GM23338 (cell line): ENCODE data around the gene UST. TPM values are rescaled to one million over a fixed set of nuclear protein-coding genes. Genes with fewer than 3 reads are reported as not detected.

Experiments
- ATAC-seq: fragments of 200-7000 bp; cut with Tn5 transposase; 3 replicates; pipeline ENCODE4 v1.9.1; 2020
- DNase-seq: peaks from one replicate; pipeline ENCODE4 v3.0.0-alpha.2; 2015; ENCODE audit warnings: low spot score
- H2AFZ ChIP-seq: fragments of 200-600 bp; sonication (generic); 2 replicates; pipeline ENCODE4 v1.8.0; 2016; ENCODE audit warnings: antibody characterized with exemption, mild to moderate bottlenecking, moderate library complexity
- H3F3A ChIP-seq: fragments of 200-600 bp; sonication (generic); replicated peaks from 2 replicates; pipeline ENCODE4 v1.8.0; 2017; ENCODE audit warnings: antibody characterized with exemption, mixed run types, low read depth
- H3K27ac ChIP-seq: fragments of 200-600 bp; sonication (generic); 2 replicates; pipeline ENCODE4 v1.6.1; 2016; ENCODE audit warnings: low read depth
- H3K27me3 ChIP-seq: fragments of 200-600 bp; sonication (generic); 2 replicates; pipeline ENCODE4 v1.8.0; 2016; ENCODE audit warnings: mild to moderate bottlenecking, mixed run types, moderate library complexity; ENCODE audit not compliant: insufficient read depth
- H3K36me3 ChIP-seq: fragments of 200-600 bp; sonication (generic); 2 replicates; pipeline ENCODE4 v1.8.0; 2016; ENCODE audit warnings: mild to moderate bottlenecking; ENCODE audit not compliant: insufficient read depth
- H3K4me1 ChIP-seq: fragments of 200-600 bp; sonication (generic); 2 replicates; pipeline ENCODE4 v1.8.0; 2016; ENCODE audit warnings: mild to moderate bottlenecking, moderate library complexity; ENCODE audit not compliant: insufficient read depth
- H3K4me2 ChIP-seq: fragments of 200-600 bp; sonication (generic); 2 replicates; pipeline ENCODE4 v1.7.1; 2017; ENCODE audit warnings: mixed run types
- H3K4me3 ChIP-seq: fragments of 200-600 bp; sonication (generic); 2 replicates; pipeline ENCODE4 v1.6.1; 2016; ENCODE audit warnings: mixed run types
- H3K79me2 ChIP-seq: fragments of 200-600 bp; sonication (generic); replicated peaks from 2 replicates; pipeline ENCODE4 v1.8.0; 2017; ENCODE audit warnings: mild to moderate bottlenecking; ENCODE audit not compliant: insufficient read depth
- H3K9me2 ChIP-seq: fragments of 200-600 bp; sonication (generic); 2 replicates; pipeline ENCODE4 v1.8.0; 2017; ENCODE audit not compliant: insufficient read depth
- H4K20me1 ChIP-seq: fragments of 200-600 bp; sonication (generic); replicated peaks from 2 replicates; pipeline ENCODE4 v1.8.0; 2017; ENCODE audit warnings: mild to moderate bottlenecking; ENCODE audit not compliant: insufficient read depth
- H3K27ac Mint-ChIP-seq: 2 replicates; pipeline ENCODE4 v1.8.0; 2020; ENCODE audit warnings: inconsistent platforms, mild to moderate bottlenecking, moderate library complexity, mixed read lengths
- H3K27me3 Mint-ChIP-seq: 3 replicates; pipeline ENCODE4 v1.8.0; 2022; ENCODE audit warnings: low read depth, mild to moderate bottlenecking, moderate library complexity, mixed read lengths, inconsistent platforms; ENCODE audit not compliant: insufficient read depth, poor library complexity
- H3K36me3 Mint-ChIP-seq: 3 replicates; pipeline ENCODE4 v1.8.0; 2021; ENCODE audit warnings: low read depth, mild to moderate bottlenecking, inconsistent platforms, moderate library complexity, mixed read lengths
- H3K4me1 Mint-ChIP-seq: 3 replicates; pipeline ENCODE4 v1.8.0; 2020; ENCODE audit warnings: mild to moderate bottlenecking, inconsistent platforms, mixed read lengths
- H3K4me3 Mint-ChIP-seq: 3 replicates; pipeline ENCODE4 v1.8.0; 2021; ENCODE audit warnings: moderate library complexity, mild to moderate bottlenecking, inconsistent platforms, mixed read lengths
- H3K9me3 Mint-ChIP-seq: 3 replicates; pipeline ENCODE4 v1.8.0; 2020; ENCODE audit warnings: moderate library complexity, mild to moderate bottlenecking, inconsistent platforms, mixed read lengths
- CREB1 ChIP-seq: fragments of 250-450 bp; sonication (Bioruptor Pico); IDR thresholded peaks from 2 replicates; pipeline ENCODE4 v1.5.0; 2020; ENCODE audit warnings: low read depth, mild to moderate bottlenecking, moderate library complexity
- EZH2 ChIP-seq: fragments of 200-600 bp; sonication (generic); IDR thresholded peaks from one replicate; pipeline ENCODE4 v1.8.0; 2017; ENCODE audit warnings: antibody characterized with exemption, mild to moderate bottlenecking, low read depth; ENCODE audit not compliant: unreplicated experiment
- EZH2phosphoT487 ChIP-seq: fragments of 200-600 bp; sonication (generic); IDR thresholded peaks from one replicate; pipeline ENCODE4 v1.8.1; 2018; ENCODE audit warnings: antibody characterized with exemption; ENCODE audit not compliant: unreplicated experiment
- JUNB ChIP-seq: IDR thresholded peaks from one replicate; pipeline ENCODE4 v1.6.1; 2016; ENCODE audit warnings: antibody characterized with exemption; ENCODE audit not compliant: unreplicated experiment
- NANOG ChIP-seq: IDR thresholded peaks from 2 replicates; pipeline ENCODE4 v1.6.1; 2016; ENCODE audit warnings: antibody characterized with exemption, borderline replicate concordance
- POLR2AphosphoS5 ChIP-seq: IDR thresholded peaks from 2 replicates; pipeline ENCODE4 v1.6.1; 2016; ENCODE audit warnings: antibody characterized with exemption, low read depth
- STAT1 ChIP-seq: IDR thresholded peaks from one replicate; pipeline ENCODE4 v1.6.1; 2016; ENCODE audit warnings: antibody characterized with exemption; ENCODE audit not compliant: unreplicated experiment
- ZNF114 ChIP-seq: fragments of 250-450 bp; sonication (Bioruptor Pico); IDR thresholded peaks from 2 replicates; pipeline ENCODE4 v1.5.0; 2020; ENCODE audit warnings: mild to moderate bottlenecking, moderate library complexity
- ZNF331 ChIP-seq: fragments of 250-450 bp; sonication (Bioruptor Pico); IDR thresholded peaks from 2 replicates; pipeline ENCODE4 v1.5.0; 2020; ENCODE audit warnings: low read depth, mild to moderate bottlenecking, moderate library complexity
- polyA plus RNA-seq: library from polyadenylated mRNA; unstranded; fragments of >200 nt; fragmentation: Nextera tagmentation; extraction: Ambion mirVana; gene quantifications from 2 replicates; pipeline ENCODE4 v1.2.1, GENCODE V29; 2016
- total RNA-seq: library from RNA; depleted of rRNA; stranded (reverse); fragments of >200 nt; shearing (Covaris generic); gene quantifications from 2 replicates; pipeline ENCODE4 v1.2.3, GENCODE V29; 2014
- TF ChIP-seq, protein P1 (sequence below), 2 experiments: fragments of 200-600 bp in 1 of 2; sonication (generic) in 1 of 2; conservative IDR thresholded peaks; 2 replicates each; pipeline versions ENCODE4 v1.5.1 to v1.6.1; 2016 to 2017; ENCODE audit warnings: antibody characterized with exemption in 2 of 2, low read depth in 2 of 2, mild to moderate bottlenecking in 2 of 2, moderate library complexity in 1 of 2
- TF ChIP-seq, protein P2 (sequence below): fragments of 250-450 bp; sonication (Bioruptor Pico); IDR thresholded peaks from 2 replicates; pipeline ENCODE4 v1.5.0; 2020; ENCODE audit warnings: mild to moderate bottlenecking, moderate library complexity
- TF ChIP-seq, protein P3 (sequence below): IDR thresholded peaks from 2 replicates; pipeline ENCODE4 v1.6.1; 2016; ENCODE audit warnings: antibody characterized with exemption
- TF ChIP-seq, protein P4 (sequence below): IDR thresholded peaks from one replicate; pipeline ENCODE4 v1.6.1; 2018; ENCODE audit warnings: antibody characterized with exemption; ENCODE audit not compliant: unreplicated experiment

The UST gene
- total and polyA plus RNA-seq, 2 experiments from 2014 or later: 12.6 to 33.0 TPM

DNA sequence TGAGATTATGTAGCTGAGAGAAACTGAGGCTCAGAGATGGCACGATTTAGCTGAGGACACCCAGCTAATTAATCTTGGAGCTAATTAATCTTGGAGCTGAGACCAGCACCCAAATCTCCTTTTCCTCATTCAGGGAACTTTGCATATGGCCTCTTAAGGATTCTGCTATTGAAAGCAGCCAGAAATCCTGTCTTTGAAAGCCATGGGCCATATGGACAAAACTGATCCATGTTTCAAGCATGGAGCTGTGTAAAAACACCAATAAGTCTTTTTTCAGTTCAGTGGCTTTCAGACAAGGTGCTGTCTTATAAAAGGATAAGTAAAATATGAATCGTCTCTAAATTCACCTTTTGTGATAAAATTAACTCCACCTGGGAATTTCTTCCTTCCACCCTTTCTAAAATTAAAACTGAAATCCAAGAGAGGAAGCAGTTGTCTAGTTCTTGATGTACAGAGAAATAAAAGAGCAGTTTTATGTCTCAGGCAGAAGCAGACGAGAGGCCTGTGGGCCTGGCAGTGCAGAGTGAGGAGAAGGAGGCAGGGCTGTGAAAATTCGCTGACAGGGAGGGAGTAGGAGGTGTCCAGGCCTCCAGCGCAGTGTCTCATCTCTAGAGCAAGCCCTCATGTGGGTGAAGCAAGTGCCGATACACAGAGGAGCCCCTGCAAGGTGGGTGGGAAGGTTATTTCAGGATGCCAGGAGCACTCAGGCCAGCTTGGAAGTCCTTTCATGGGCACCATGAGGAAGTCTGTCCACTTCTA, 266.9 kb downstream of the UST start:
- ATAC-seq (peak; percentile 27), DNase-seq (no peak)
- Mint-ChIP-seq H3K36me3 (peaks cover 23% of the 10 kb centered on the region; the same call in 2 of the 3 replicates), H3K9me3 (no peaks in the 10 kb centered on the region), H3K4me3 (no peak overlapping the region; the same call in 2 of the 3 replicates), H3K27ac (peak overlapping the region; percentile 93), H3K27me3 (peaks cover 7% of the 10 kb centered on the region), H3K4me1 (peaks cover 57% of the 10 kb centered on the region)
- Histone ChIP-seq H3F3A (no peaks in the 10 kb centered on the region; the same call in 1 of the 2 replicates), H4K20me1 (no peaks in the 10 kb centered on the region), H2AFZ (no peak overlapping the region), H3K27ac (peak overlapping the region; percentile 89), H3K79me2 (no peaks in the 10 kb centered on the region; the same call in 1 of the 2 replicates), H3K36me3 (no peaks in the 10 kb centered on the region), H3K4me2 (peak overlapping the region; percentile 34), H3K4me1 (peaks cover 27% of the 10 kb centered on the region), H3K4me3 (no peak overlapping the region), H3K27me3 (no peaks in the 10 kb centered on the region), H3K9me2 (no peaks in the 10 kb centered on the region)
- TF ChIP-seq ZNF114 (CRISPR knock-in tag) (no peak), EZH2 (no peak), JUNB (no peak), EZH2phosphoT487 (no peak), POLR2AphosphoS5 (no peak), STAT1 (no peak), NANOG (no peak), CREB1 (CRISPR knock-in tag) (no peak), ZNF331 (CRISPR knock-in tag) (no peak)
- TF ChIP-seq, protein P1, sequence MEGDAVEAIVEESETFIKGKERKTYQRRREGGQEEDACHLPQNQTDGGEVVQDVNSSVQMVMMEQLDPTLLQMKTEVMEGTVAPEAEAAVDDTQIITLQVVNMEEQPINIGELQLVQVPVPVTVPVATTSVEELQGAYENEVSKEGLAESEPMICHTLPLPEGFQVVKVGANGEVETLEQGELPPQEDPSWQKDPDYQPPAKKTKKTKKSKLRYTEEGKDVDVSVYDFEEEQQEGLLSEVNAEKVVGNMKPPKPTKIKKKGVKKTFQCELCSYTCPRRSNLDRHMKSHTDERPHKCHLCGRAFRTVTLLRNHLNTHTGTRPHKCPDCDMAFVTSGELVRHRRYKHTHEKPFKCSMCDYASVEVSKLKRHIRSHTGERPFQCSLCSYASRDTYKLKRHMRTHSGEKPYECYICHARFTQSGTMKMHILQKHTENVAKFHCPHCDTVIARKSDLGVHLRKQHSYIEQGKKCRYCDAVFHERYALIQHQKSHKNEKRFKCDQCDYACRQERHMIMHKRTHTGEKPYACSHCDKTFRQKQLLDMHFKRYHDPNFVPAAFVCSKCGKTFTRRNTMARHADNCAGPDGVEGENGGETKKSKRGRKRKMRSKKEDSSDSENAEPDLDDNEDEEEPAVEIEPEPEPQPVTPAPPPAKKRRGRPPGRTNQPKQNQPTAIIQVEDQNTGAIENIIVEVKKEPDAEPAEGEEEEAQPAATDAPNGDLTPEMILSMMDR (conservative IDR thresholded peaks at IDR 0.05; ENCODE audit: low read depth in 2 of 2): no peak
- TF ChIP-seq, protein P2, sequence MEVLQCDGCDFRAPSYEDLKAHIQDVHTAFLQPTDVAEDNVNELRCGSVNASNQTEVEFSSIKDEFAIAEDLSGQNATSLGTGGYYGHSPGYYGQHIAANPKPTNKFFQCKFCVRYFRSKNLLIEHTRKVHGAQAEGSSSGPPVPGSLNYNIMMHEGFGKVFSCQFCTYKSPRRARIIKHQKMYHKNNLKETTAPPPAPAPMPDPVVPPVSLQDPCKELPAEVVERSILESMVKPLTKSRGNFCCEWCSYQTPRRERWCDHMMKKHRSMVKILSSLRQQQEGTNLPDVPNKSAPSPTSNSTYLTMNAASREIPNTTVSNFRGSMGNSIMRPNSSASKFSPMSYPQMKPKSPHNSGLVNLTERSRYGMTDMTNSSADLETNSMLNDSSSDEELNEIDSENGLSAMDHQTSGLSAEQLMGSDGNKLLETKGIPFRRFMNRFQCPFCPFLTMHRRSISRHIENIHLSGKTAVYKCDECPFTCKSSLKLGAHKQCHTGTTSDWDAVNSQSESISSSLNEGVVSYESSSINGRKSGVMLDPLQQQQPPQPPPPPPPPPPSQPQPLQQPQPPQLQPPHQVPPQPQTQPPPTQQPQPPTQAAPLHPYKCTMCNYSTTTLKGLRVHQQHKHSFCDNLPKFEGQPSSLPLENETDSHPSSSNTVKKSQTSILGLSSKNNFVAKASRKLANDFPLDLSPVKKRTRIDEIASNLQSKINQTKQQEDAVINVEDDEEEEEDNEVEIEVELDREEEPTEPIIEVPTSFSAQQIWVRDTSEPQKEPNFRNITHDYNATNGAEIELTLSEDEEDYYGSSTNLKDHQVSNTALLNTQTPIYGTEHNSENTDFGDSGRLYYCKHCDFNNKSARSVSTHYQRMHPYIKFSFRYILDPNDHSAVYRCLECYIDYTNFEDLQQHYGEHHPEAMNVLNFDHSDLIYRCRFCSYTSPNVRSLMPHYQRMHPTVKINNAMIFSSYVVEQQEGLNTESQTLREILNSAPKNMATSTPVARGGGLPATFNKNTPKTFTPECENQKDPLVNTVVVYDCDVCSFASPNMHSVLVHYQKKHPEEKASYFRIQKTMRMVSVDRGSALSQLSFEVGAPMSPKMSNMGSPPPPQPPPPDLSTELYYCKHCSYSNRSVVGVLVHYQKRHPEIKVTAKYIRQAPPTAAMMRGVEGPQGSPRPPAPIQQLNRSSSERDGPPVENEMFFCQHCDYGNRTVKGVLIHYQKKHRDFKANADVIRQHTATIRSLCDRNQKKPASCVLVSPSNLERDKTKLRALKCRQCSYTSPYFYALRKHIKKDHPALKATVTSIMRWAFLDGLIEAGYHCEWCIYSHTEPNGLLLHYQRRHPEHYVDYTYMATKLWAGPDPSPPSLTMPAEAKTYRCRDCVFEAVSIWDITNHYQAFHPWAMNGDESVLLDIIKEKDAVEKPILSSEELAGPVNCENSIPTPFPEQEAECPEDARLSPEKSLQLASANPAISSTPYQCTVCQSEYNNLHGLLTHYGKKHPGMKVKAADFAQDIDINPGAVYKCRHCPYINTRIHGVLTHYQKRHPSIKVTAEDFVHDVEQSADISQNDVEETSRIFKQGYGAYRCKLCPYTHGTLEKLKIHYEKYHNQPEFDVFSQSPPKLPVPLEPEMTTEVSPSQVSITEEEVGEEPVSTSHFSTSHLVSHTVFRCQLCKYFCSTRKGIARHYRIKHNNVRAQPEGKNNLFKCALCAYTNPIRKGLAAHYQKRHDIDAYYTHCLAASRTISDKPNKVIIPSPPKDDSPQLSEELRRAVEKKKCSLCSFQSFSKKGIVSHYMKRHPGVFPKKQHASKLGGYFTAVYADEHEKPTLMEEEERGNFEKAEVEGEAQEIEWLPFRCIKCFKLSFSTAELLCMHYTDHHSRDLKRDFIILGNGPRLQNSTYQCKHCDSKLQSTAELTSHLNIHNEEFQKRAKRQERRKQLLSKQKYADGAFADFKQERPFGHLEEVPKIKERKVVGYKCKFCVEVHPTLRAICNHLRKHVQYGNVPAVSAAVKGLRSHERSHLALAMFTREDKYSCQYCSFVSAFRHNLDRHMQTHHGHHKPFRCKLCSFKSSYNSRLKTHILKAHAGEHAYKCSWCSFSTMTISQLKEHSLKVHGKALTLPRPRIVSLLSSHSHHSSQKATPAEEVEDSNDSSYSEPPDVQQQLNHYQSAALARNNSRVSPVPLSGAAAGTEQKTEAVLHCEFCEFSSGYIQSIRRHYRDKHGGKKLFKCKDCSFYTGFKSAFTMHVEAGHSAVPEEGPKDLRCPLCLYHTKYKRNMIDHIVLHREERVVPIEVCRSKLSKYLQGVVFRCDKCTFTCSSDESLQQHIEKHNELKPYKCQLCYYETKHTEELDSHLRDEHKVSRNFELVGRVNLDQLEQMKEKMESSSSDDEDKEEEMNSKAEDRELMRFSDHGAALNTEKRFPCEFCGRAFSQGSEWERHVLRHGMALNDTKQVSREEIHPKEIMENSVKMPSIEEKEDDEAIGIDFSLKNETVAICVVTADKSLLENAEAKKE (CRISPR knock-in tag): no peak
- TF ChIP-seq, protein P3, sequence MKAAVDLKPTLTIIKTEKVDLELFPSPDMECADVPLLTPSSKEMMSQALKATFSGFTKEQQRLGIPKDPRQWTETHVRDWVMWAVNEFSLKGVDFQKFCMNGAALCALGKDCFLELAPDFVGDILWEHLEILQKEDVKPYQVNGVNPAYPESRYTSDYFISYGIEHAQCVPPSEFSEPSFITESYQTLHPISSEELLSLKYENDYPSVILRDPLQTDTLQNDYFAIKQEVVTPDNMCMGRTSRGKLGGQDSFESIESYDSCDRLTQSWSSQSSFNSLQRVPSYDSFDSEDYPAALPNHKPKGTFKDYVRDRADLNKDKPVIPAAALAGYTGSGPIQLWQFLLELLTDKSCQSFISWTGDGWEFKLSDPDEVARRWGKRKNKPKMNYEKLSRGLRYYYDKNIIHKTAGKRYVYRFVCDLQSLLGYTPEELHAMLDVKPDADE: no peak
- TF ChIP-seq, protein P4, sequence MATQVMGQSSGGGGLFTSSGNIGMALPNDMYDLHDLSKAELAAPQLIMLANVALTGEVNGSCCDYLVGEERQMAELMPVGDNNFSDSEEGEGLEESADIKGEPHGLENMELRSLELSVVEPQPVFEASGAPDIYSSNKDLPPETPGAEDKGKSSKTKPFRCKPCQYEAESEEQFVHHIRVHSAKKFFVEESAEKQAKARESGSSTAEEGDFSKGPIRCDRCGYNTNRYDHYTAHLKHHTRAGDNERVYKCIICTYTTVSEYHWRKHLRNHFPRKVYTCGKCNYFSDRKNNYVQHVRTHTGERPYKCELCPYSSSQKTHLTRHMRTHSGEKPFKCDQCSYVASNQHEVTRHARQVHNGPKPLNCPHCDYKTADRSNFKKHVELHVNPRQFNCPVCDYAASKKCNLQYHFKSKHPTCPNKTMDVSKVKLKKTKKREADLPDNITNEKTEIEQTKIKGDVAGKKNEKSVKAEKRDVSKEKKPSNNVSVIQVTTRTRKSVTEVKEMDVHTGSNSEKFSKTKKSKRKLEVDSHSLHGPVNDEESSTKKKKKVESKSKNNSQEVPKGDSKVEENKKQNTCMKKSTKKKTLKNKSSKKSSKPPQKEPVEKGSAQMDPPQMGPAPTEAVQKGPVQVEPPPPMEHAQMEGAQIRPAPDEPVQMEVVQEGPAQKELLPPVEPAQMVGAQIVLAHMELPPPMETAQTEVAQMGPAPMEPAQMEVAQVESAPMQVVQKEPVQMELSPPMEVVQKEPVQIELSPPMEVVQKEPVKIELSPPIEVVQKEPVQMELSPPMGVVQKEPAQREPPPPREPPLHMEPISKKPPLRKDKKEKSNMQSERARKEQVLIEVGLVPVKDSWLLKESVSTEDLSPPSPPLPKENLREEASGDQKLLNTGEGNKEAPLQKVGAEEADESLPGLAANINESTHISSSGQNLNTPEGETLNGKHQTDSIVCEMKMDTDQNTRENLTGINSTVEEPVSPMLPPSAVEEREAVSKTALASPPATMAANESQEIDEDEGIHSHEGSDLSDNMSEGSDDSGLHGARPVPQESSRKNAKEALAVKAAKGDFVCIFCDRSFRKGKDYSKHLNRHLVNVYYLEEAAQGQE: no peak
